ENCODE data around the gene SORCS1.

GRCh38 chr10:106714734-106715555 is 449.6 kb downstream of the SORCS1 start:
- TF ChIP-seq CTCF (IDR thresholded peaks at IDR 0.05) = no peak
- TF ChIP-seq POLR2A (IDR thresholded peaks at IDR 0.05) = no peak
- TF ChIP-seq POLR2AphosphoS5 (IDR thresholded peaks at IDR 0.05) = no peak
